ENCODE measurements around the gene SLC10A1.

SLC10A1 gene

DNA sequence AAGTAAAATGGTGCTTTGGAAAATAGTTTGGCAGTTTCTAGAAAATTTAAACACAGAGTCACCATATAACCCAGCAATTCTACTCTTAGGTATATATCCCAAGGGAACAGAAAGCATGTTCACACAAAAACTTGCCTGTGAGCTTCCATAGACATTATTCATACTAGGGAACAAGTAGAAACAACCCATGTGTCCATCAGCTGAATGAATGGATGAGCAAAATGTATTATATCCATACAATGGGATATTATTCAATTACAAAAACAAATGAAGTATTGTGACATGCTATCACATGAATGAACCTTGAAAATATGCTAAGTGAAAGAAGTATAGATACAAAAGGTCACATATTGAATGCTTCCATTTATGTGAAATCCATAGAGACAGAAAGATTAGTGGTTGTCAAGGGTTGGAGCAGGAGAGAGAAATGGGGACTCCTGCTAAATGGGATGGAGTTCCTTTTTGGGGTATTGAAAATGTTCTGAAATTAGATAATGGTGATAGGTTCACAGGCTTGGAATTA is 7.9 kb downstream of the SLC10A1 start:
- no peak overlapping the region for H3K27ac ChIP-seq (ENCODE audit: insufficient read depth, low read depth, low read length, poor library complexity, severe bottlenecking)
- H3K4me1 ChIP-seq (ENCODE audit: control insufficient read depth, insufficient read depth, low read length) = no peaks in the 10 kb centered on the region
- H3K27me3 ChIP-seq (ENCODE audit: control insufficient read depth, insufficient read depth, low read length, poor library complexity, severe bottlenecking) = no peaks in the 10 kb centered on the region
- no peaks in the 10 kb centered on the region for H3K9me3 ChIP-seq (ENCODE audit: control insufficient read depth, low read length)
- H3K36me3 ChIP-seq (ENCODE audit: control insufficient read depth, insufficient read depth, low read length) = no peaks in the 10 kb centered on the region
- H3K4me3 ChIP-seq (ENCODE audit: insufficient read depth, low read depth, low read length) = no peak overlapping the region

DNA sequence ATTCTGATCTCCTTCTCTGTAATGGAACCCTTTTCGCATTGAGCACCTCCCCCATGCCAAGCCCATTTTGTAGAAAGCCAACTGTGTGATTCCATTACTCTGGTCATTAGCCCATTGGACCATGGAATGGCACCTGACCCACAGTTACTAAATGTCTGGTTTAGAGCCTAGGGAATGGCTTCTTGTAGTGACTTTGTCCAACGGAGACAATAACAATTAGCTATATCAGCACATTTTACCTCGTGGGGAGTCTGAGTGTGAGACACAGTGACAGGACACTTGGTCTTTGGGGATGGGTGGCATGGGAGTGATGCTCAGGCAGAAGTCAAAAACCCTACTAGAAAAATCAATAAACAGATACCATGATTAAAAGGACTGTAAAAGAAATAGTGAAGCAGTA is 10.4 kb downstream of the SLC10A1 start:
- Histone ChIP-seq H3K27me3 (ENCODE audit: control insufficient read depth, insufficient read depth, low read length, poor library complexity, severe bottlenecking) (no peaks in the 10 kb centered on the region), H3K9me3 (ENCODE audit: control insufficient read depth, low read length) (no peaks in the 10 kb centered on the region), H3K4me1 (ENCODE audit: control insufficient read depth, insufficient read depth, low read length) (no peaks in the 10 kb centered on the region), H3K27ac (ENCODE audit: insufficient read depth, low read depth, low read length, poor library complexity, severe bottlenecking) (no peak overlapping the region), H3K36me3 (ENCODE audit: control insufficient read depth, insufficient read depth, low read length) (no peaks in the 10 kb centered on the region), H3K4me3 (ENCODE audit: insufficient read depth, low read depth, low read length) (no peak overlapping the region)
- WGBS, 2 experiments = 98 to 100% methylated on average over 2 to 3 of the region's 3 CpGs

- no peaks in the 10 kb centered on the region for H3K4me1 ChIP-seq (ENCODE audit: control insufficient read depth, insufficient read depth, low read length)
- H3K9me3 ChIP-seq (ENCODE audit: control insufficient read depth, low read length) = no peaks in the 10 kb centered on the region
- no peaks in the 10 kb centered on the region for H3K27me3 ChIP-seq (ENCODE audit: control insufficient read depth, insufficient read depth, low read length, poor library complexity, severe bottlenecking)
- no peaks in the 10 kb centered on the region for H3K36me3 ChIP-seq (ENCODE audit: control insufficient read depth, insufficient read depth, low read length)
- no peak overlapping the region for H3K27ac ChIP-seq (ENCODE audit: insufficient read depth, low read depth, low read length, poor library complexity, severe bottlenecking)
- no peak overlapping the region for H3K4me3 ChIP-seq (ENCODE audit: insufficient read depth, low read depth, low read length)
- 96 to 100% methylated on average over 1 of the region's 1 CpG for WGBS, 2 experiments
Observed at GRCh38 chr14:69784942-69785341, 12.1 kb downstream of the SLC10A1 start.

DNA sequence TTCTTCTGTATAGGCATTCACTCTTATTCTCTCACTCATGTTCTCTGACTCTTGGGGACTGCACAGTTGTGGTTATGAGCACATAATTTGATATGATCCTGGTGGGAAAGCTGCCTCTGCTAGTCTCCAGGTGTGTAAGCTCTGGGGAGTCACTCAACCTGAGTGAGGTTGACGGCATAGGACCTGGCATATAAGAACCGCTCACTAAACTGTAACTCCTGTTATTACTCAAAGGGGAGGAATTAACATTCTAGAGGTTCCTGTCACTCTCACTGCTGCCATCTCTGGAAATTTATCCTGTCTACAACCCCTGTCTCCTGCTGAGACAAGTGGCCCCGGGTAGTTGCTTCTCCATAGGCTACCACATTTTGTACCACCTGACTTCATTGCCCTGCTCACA is 16.1 kb downstream of the SLC10A1 start:
- Histone ChIP-seq H3K4me1 (ENCODE audit: control insufficient read depth, insufficient read depth, low read length) (no peaks in the 10 kb centered on the region), H3K4me3 (ENCODE audit: insufficient read depth, low read depth, low read length) (no peak overlapping the region), H3K9me3 (ENCODE audit: control insufficient read depth, low read length) (no peaks in the 10 kb centered on the region), H3K27ac (ENCODE audit: insufficient read depth, low read depth, low read length, poor library complexity, severe bottlenecking) (no peak overlapping the region), H3K36me3 (ENCODE audit: control insufficient read depth, insufficient read depth, low read length) (peaks cover 2% of the 10 kb centered on the region), H3K27me3 (ENCODE audit: control insufficient read depth, insufficient read depth, low read length, poor library complexity, severe bottlenecking) (no peaks in the 10 kb centered on the region)
- 95 to 97% methylated on average over 3 of the region's 3 CpGs for WGBS, 2 experiments

DNA sequence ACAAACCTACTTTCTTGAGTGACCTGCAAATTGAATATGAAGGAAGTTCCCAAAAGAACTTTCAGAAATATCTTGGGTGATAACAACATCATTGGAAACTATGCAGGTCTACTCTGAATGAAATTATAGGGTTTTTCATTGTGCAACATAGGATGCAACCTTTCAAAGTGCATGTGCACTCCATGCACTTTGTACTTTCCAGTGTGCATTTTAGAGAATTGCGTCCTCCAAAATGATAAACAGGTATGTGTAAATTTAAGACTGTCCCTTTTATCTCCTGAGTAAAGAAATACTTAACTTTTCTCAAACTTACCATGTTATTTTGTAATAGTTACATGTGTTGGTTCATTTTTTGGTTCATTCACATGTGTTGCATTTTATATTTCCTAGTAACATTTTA is 16.9 kb downstream of the SLC10A1 start:
- H3K9me3 ChIP-seq (ENCODE audit: control insufficient read depth, low read length) = no peaks in the 10 kb centered on the region
- no peak overlapping the region for H3K4me3 ChIP-seq (ENCODE audit: insufficient read depth, low read depth, low read length)
- H3K4me1 ChIP-seq (ENCODE audit: control insufficient read depth, insufficient read depth, low read length) = no peaks in the 10 kb centered on the region
- 94 to 100% methylated on average over 1 of the region's 1 CpG for WGBS, 2 experiments
- H3K27ac ChIP-seq (ENCODE audit: insufficient read depth, low read depth, low read length, poor library complexity, severe bottlenecking) = no peak overlapping the region
- H3K36me3 ChIP-seq (ENCODE audit: control insufficient read depth, insufficient read depth, low read length) = peaks cover 8% of the 10 kb centered on the region
- no peaks in the 10 kb centered on the region for H3K27me3 ChIP-seq (ENCODE audit: control insufficient read depth, insufficient read depth, low read length, poor library complexity, severe bottlenecking)

GRCh38 chr14:69779088-69779487 is 18.0 kb downstream of the SLC10A1 start:
- Histone ChIP-seq H3K4me3 (ENCODE audit: insufficient read depth, low read depth, low read length) (no peak overlapping the region), H3K9me3 (ENCODE audit: control insufficient read depth, low read length) (no peaks in the 10 kb centered on the region), H3K36me3 (ENCODE audit: control insufficient read depth, insufficient read depth, low read length) (peaks cover 16% of the 10 kb centered on the region), H3K4me1 (ENCODE audit: control insufficient read depth, insufficient read depth, low read length) (no peaks in the 10 kb centered on the region), H3K27ac (ENCODE audit: insufficient read depth, low read depth, low read length, poor library complexity, severe bottlenecking) (no peak overlapping the region), H3K27me3 (ENCODE audit: control insufficient read depth, insufficient read depth, low read length, poor library complexity, severe bottlenecking) (no peaks in the 10 kb centered on the region)
- WGBS, 2 experiments = 92 to 94% methylated on average over 2 of the region's 2 CpGs

DNA sequence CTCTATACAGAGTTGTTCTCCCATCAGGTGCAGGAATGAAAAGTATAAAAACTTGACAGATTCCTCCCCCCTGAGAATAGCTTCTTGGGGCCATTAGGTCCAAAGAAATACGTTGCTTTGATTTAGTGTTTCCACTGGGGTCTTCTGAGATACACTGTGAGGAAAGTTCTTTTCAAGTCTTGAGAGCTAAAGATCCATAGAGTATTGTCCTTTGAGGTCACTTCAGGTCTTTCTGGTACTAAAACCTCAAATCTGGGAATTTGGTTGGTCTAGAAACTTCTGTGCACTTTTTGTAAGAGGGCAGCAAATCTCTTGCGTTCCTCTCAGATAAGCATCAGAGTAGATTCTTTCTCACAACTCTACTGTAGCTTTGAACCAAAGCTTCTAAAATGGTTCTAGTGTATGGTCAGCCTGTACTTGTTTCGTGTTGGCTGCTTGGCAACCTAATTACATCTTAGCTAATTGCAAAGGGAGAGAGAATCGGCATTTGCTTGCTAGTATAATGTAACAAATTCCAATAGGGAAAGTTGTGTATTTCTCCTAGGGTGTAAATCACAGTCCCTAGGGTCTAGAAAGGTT is 20.1 kb downstream of the SLC10A1 start:
- WGBS, 2 experiments = 98 to 99% methylated on average over 4 of the region's 4 CpGs
- no peak overlapping the region for H3K27ac ChIP-seq (ENCODE audit: insufficient read depth, low read depth, low read length, poor library complexity, severe bottlenecking)
- H3K9me3 ChIP-seq (ENCODE audit: control insufficient read depth, low read length) = no peaks in the 10 kb centered on the region
- H3K4me1 ChIP-seq (ENCODE audit: control insufficient read depth, insufficient read depth, low read length) = no peaks in the 10 kb centered on the region
- no peak overlapping the region for H3K4me3 ChIP-seq (ENCODE audit: insufficient read depth, low read depth, low read length)
- peaks cover 32% of the 10 kb centered on the region for H3K36me3 ChIP-seq (ENCODE audit: control insufficient read depth, insufficient read depth, low read length)
- no peaks in the 10 kb centered on the region for H3K27me3 ChIP-seq (ENCODE audit: control insufficient read depth, insufficient read depth, low read length, poor library complexity, severe bottlenecking)

DNA sequence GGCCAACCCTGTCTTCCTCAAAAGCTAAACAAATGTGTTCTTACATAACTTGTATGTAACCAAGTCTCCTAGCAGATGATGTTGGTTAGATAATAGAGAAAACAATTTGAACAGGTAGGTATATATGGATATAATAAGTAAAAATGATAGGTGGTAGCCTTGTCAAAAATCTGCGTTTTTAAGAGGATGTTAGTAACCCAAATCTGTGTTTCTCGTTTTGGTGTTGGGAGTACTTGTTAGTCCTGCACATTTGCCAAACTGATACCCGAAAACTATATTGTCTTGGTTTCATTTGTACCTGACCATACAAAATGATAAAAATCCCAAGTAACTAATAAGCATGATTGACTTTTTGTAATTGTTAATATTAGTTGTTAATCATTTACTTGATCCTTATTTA is 22.0 kb downstream of the SLC10A1 start:
- whole genome bisulfite sequencing, 2 experiments = 99 to 100% methylated on average over 3 of the region's 3 CpGs
- H3K4me3 ChIP-seq (ENCODE audit: insufficient read depth, low read depth, low read length) = no peak overlapping the region
- H3K27ac ChIP-seq (ENCODE audit: insufficient read depth, low read depth, low read length, poor library complexity, severe bottlenecking) = no peak overlapping the region
- peaks cover 51% of the 10 kb centered on the region for H3K36me3 ChIP-seq (ENCODE audit: control insufficient read depth, insufficient read depth, low read length)
- no peaks in the 10 kb centered on the region for H3K9me3 ChIP-seq (ENCODE audit: control insufficient read depth, low read length)
- H3K4me1 ChIP-seq (ENCODE audit: control insufficient read depth, insufficient read depth, low read length) = no peaks in the 10 kb centered on the region
- no peaks in the 10 kb centered on the region for H3K27me3 ChIP-seq (ENCODE audit: control insufficient read depth, insufficient read depth, low read length, poor library complexity, severe bottlenecking)

DNA sequence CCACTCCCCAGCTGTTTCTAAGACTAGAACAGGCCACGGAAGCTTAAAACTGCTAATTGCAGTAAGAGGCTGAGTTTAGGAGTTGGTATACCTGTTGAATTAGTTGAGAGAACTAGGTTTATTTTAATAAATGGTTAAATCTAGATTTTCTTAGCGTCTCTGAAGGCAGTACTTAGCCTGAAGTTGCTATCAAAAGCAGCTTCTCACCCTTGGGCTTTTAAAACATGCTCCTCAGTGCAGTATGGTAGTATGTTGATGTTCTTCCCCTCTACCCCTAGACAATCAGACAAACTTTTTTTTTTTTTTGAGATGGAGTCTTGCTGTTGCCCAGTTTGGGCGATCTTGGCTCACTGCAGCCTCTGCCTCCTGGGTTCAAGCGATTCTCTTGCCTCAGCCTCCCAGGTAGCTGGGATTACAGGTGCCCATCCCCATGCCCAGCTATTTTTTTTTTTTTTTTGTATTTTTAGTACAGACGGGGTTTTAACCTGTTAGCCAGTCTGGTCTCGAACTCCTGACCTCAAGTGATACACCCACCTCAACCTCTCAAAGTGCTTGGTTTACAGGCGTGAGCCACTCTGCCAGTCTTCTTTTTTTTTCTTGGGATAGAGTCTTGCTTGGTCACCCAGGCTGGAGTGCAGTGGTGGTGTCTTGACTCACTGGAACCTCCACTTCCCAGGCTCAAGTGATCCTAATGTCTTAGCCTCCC is 23.3 kb downstream of the SLC10A1 start:
- H3K4me1 ChIP-seq (ENCODE audit: control insufficient read depth, insufficient read depth, low read length) = peaks cover 9% of the 10 kb centered on the region
- WGBS, 2 experiments = 93 to 99% methylated on average over 7 of the region's 7 CpGs
- H3K36me3 ChIP-seq (ENCODE audit: control insufficient read depth, insufficient read depth, low read length) = peaks cover 63% of the 10 kb centered on the region
- no peak overlapping the region for H3K4me3 ChIP-seq (ENCODE audit: insufficient read depth, low read depth, low read length)
- H3K27ac ChIP-seq (ENCODE audit: insufficient read depth, low read depth, low read length, poor library complexity, severe bottlenecking) = no peak overlapping the region
- H3K27me3 ChIP-seq (ENCODE audit: control insufficient read depth, insufficient read depth, low read length, poor library complexity, severe bottlenecking) = no peaks in the 10 kb centered on the region
- H3K9me3 ChIP-seq (ENCODE audit: control insufficient read depth, low read length) = no peaks in the 10 kb centered on the region

GRCh38 chr14:69772082-69773017 is 24.7 kb downstream of the SLC10A1 start:
- H3K9me3 ChIP-seq (ENCODE audit: control insufficient read depth, low read length) = no peaks in the 10 kb centered on the region
- peaks cover 69% of the 10 kb centered on the region for H3K36me3 ChIP-seq (ENCODE audit: control insufficient read depth, insufficient read depth, low read length)
- H3K4me1 ChIP-seq (ENCODE audit: control insufficient read depth, insufficient read depth, low read length) = peaks cover 15% of the 10 kb centered on the region
- 92 to 95% methylated on average over 11 of the region's 11 CpGs for WGBS, 2 experiments
- H3K27ac ChIP-seq (ENCODE audit: insufficient read depth, low read depth, low read length, poor library complexity, severe bottlenecking) = no peak overlapping the region
- H3K4me3 ChIP-seq (ENCODE audit: insufficient read depth, low read depth, low read length) = no peak overlapping the region
- no peaks in the 10 kb centered on the region for H3K27me3 ChIP-seq (ENCODE audit: control insufficient read depth, insufficient read depth, low read length, poor library complexity, severe bottlenecking)

All from ectodermal cell (in vitro differentiated cells).